Uterus (tissue), 2 donors: ENCODE data around the gene ADPRM.

Source experiments
- CTCF ChIP-seq, 4 experiments: fragments of 200-600 bp in 2 of 4; fragments of 450-650 bp in 2 of 4; sonication (generic) in 2 of 4; IDR thresholded peaks; one replicate each; pipeline ENCODE4 v1.5.1; 2016 to 2019; ENCODE audit warnings: antibody characterized with exemption in 4 of 4, mild to moderate bottlenecking in 2 of 4, moderate library complexity in 1 of 4
- POLR2A ChIP-seq, 2 donors: fragments of 450-650 bp; IDR thresholded peaks; one replicate each; pipeline ENCODE4 v1.6.1; 2016; ENCODE audit warnings: antibody characterized with exemption in 2 of 2, mild to moderate bottlenecking in 1 of 2, moderate library complexity in 1 of 2

- TF ChIP-seq CTCF (IDR thresholded peaks at IDR 0.05), result no peak
- no peak for TF ChIP-seq POLR2A (IDR thresholded peaks at IDR 0.05)
These were observed 55.3 kb downstream of the ADPRM start for GRCh38 chr17:10752696-10753095.
